Measurements from ENCODE around the gene CHMP1A.

- TF ChIP-seq POLR2AphosphoS5 (IDR thresholded peaks at IDR 0.05; ENCODE audit: borderline replicate concordance, low read depth, low read length) (no peak), FOXP2 (optimal IDR thresholded peaks at IDR 0.05; ENCODE audit: control extremely low read depth, extremely low read length, insufficient read depth) (no peak)
Observed at GRCh38 chr16:89617036-89617435, 40.5 kb downstream of the CHMP1A start.

All from SK-N-MC (cell line).